Sigmoid colon (tissue), 4 donors: ENCODE data around the gene PDHX.

Source experiments
- CTCF ChIP-seq, 4 experiments: fragments of 450-650 bp in 3 of 4; fragments of 200-600 bp in 1 of 4; IDR thresholded peaks; one replicate each; pipeline ENCODE4 v1.5.1; 2016 to 2019; ENCODE audit warnings: antibody characterized with exemption in 4 of 4, mild to moderate bottlenecking in 3 of 4, moderate library complexity in 2 of 4
- EP300 ChIP-seq, 4 donors: sonication (generic); formaldehyde crosslinking; IDR thresholded peaks; one replicate each; pipeline ENCODE4 v1.6.1; 2017; ENCODE audit warnings: antibody characterized with exemption in 4 of 4
- POLR2A ChIP-seq, 2 donors: fragments of 450-650 bp; IDR thresholded peaks; one replicate each; pipeline ENCODE4 v1.6.1; 2016; ENCODE audit warnings: antibody characterized with exemption in 2 of 2, mild to moderate bottlenecking in 2 of 2, moderate library complexity in 2 of 2
- POLR2AphosphoS5 ChIP-seq, 4 donors: sonication (generic); formaldehyde crosslinking; IDR thresholded peaks; one replicate each; pipeline ENCODE4 v1.6.1; 2017; ENCODE audit warnings: antibody characterized with exemption in 4 of 4

DNA sequence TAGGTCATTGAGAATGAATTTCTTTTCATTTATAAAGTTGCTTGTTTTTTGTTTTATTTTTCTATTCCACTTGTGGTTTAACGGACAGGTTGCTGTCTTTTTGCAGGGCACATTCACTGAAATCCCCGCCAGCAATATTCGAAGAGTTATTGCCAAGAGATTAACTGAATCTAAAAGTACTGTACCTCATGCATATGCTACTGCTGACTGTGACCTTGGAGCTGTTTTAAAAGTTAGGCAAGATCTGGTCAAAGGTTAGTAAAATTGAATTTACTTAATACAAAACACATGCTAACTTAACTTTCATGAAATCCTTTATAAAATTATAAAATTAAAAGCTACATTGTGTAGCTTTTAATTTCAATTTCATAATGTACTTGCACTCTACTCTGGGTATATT lies 53.6 kb downstream of the PDHX start:
- TF ChIP-seq POLR2A (IDR thresholded peaks at IDR 0.05) (no peak), CTCF (IDR thresholded peaks at IDR 0.05) (no peak), POLR2AphosphoS5 (IDR thresholded peaks at IDR 0.05) (no peak), EP300 (IDR thresholded peaks at IDR 0.05) (no peak)
